Dedifferentiated amniotic fluid mesenchymal stem cell (primary cell): ENCODE results near the gene KCNA1.

ENCODE experiments used
- DNase-seq: peaks from one replicate; pipeline ENCODE4 v3.0.0-alpha.2; 2016; ENCODE audit errors: extremely low spot score

The KCNA1 gene

DNA sequence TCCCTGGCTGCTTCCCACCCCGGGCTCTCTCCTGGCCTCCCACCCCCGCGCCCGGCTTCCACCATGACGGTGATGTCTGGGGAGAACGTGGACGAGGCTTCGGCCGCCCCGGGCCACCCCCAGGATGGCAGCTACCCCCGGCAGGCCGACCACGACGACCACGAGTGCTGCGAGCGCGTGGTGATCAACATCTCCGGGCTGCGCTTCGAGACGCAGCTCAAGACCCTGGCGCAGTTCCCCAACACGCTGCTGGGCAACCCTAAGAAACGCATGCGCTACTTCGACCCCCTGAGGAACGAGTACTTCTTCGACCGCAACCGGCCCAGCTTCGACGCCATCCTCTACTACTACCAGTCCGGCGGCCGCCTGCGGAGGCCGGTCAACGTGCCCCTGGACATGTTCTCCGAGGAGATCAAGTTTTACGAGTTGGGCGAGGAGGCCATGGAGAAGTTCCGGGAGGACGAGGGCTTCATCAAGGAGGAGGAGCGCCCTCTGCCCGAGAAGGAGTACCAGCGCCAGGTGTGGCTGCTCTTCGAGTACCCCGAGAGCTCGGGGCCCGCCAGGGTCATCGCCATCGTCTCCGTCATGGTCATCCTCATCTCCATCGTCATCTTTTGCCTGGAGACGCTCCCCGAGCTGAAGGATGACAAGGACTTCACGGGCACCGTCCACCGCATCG lies 1.8 kb downstream of the KCNA1 start:
- DNase-seq, result no peak

DNA sequence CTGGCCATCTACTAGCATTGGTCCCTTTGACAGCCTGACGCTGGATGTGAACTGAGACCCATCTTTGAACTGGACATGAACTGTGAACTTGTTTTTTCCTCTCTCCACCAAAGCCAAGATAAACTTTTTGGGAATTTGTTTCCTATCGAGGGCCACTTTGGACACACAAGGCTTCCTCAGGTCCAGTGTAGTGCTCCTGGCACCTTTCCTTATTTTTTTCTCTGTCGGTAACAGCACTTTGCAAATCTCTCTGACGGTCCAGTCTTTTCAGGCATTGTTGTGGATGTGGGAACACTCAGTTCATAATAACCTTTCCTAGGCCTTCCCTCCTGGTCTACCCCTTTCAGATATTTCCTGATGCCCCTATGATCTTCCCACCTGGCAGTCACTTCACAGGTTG lies 5.0 kb downstream of the KCNA1 start:
- no peak for DNase-seq

DNA sequence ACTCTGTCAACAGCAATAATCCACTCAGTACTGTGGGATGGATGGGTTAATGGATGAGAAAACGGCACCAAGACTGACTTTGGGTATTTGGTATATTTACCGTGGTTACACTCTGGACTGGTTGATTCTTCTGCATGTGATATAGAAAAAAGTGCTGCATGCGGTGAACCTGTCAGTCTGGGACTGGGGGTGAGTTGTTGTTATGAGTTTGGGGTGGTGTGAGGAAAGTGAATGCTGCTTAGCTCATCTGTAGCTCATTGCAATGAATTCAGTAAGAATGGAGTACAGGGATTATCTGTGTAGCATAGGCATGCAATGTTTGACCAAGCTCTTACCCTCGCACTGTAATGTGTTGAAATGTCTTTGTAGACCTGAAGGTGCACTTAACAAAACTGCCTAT lies 6.0 kb downstream of the KCNA1 start:
- DNase-seq, result no peak

DNA sequence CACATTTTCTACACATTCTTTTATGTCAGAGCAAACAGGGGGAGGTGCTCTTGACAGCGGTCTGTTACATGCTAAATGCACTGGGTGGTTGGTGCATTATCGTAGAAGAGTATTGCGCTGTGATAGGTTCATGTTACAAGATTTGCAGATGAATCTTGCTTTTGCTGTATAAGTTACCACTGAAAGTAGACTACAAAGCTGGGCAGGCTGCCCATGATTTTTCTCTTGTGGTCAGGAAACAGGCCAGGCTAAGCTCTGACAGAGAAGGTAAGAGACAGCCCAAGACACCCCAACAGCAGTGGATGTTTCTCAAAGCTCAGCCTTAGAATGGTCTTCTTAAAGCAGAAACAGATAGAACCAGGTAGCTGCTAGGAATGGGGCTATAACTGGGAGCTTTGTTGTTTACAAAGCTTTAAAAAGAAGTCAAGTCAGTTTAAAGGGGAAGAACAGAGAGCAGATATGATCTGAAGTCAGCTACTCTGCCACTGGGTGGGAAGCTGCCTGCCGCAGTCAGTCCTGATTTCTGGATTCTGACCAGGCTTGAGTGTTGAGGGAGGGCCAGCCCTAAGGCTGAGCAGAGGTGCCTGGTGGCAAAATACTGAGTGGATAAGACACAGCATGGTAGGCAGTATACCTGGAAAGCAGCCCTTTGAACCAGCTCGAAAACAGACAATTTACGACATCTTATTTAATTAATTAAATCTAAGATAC lies 9.4 kb downstream of the KCNA1 start:
- DNase-seq, result no peak

DNA sequence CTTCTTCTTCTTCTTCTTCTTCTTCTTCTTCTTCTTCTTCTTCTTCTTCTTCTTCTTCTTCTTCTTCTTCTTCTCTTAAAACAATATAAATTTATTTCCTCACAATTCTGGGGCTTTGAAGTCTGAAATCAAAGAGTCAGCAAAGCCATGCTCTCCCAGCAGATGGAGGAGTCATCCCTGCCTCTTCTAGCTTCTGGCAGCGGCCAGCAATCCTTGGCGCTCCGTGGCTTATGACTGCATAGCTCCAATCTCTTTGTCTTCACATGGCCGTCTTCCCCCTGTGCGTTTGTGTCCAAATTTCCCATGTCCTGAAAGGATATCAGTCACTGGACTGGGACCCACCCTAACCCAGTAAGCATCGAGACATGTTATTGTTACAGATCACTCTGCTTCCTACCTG lies 22.9 kb downstream of the KCNA1 start:
- no peak for DNase-seq

DNA sequence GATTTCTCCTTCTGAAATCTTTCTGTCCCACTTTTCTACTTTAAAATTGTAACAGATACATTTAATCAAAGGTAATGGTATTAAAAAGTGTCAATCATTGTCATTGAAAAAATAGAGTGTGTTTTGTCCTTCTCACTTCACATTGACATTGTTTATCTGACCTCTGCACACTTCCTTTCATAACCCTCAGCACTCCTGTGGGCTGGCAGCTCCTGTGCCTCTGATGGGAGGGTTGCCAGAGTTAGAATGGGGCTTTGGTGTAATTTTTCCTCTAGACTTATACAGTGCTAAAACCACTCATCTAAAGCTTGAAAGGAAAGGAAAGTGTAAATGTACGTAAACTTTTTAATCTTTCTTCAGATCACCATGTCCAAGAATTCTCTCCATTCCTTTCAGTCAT lies 23.7 kb downstream of the KCNA1 start:
- no peak for DNase-seq

DNA sequence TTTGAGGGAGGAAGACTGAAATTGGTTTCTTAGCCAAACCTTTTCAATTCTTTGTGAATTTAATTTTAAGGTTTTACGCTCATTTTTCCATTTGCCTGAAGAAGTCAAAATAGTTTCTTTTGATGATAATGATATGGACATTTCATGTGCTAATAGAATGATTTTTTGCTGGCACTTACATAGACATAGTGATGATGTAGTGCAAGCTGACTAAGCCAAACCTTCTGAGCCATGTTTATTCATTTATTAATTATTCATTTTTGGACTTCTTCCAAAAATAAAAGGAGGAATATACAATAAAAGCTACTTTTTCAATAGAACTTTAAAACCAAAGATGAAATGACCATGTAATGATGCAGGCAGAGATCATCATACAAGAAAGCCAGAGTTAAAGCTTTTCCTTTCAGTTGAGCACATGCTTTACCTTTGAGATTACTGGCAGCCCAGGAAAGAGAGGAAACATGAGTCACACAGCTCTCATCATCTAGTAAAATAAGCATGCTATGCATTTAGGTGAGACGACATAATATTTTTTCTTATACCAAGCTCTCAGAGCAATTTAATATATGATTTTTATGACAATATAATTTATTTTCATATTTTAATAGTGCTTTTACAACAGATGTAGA lies 24.8 kb downstream of the KCNA1 start:
- no peak for DNase-seq

DNA sequence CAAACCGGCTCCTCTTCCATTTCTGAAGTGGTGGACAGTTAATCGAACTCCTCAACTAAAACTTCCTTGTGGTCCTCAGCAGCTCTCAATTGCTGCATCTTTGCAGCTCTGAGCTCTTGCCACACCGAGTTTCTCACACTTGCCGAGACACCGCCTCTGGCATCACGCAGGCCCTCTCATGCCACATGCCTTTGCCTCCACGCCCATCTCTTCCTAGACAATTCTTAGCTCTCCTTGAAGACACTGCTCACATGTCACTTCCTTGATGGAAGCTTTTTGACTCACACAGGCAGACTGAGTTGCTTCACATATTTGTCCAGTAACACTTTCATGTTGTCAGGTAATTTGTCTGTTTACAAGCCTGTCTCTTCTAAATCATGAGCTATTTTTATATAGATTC lies 29.2 kb downstream of the KCNA1 start:
- no peak for DNase-seq

DNA sequence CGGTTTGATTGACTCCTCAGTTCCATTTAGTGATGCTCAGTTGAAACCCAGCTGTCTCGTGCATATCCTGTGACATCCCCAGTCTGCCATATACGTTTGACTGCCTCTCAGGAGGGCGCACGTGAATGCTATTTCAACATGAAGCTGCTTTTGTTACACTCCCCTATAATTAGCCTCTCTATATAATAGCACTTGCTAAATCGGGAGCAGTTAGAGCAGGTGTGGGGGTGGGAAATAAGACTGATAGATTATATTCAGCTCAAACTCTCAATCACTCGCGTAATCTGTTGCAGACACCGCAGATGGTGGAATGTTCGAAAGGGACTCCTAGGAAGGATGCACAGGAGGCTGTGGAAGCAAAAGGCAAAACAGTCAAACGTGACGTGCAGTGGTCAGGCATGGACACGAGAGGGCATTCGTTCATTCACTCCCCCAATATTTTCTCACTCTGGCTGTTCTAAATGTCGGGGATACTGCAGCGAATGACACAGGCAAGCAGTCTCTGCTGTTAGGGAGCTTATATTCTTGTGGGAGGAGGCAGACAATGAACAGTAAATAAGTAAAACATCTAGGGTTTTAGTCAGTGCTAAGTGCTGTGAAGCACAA lies 29.8 kb downstream of the KCNA1 start:
- DNase-seq, result no peak

DNA sequence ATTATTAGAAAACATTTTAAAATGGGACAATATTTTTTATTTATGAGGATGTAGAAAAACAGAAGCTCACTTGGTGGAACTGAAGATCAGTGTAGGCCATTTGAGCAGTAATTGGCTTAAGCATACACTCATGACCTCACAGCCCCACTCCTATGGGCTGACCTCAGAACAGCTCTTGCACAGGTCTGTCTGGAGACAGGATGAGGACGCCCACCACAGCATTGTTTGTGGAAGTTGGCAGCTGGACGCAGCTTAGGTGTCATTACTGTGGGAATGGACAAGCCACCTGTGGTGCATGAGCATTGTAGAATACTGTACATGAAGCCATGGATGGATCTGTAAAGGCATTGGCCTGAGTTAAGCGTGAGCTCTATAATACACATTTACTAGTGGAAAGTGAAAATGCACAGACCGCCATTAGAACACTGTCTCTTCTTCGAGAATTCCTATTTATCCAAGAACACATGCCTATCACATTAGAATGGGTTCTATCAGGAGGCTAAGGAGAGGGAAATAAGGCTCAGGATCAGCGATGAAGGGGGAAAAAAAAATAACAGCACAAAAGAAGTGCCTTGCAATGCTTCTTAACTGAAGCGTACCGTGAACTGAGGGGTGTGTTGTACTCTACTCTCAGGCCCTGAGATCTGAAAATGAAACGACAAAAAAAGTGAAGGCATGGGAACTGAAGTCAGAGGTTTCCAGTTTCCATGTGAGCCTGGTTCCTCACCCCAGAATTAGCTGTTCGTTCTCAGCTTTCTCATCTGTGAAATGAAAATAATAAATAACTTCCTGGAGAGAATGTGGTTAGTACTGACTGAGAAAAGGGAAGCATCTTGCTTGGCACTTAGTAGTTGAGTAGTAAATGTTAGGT lies 33.6 kb downstream of the KCNA1 start:
- no peak for DNase-seq

DNA sequence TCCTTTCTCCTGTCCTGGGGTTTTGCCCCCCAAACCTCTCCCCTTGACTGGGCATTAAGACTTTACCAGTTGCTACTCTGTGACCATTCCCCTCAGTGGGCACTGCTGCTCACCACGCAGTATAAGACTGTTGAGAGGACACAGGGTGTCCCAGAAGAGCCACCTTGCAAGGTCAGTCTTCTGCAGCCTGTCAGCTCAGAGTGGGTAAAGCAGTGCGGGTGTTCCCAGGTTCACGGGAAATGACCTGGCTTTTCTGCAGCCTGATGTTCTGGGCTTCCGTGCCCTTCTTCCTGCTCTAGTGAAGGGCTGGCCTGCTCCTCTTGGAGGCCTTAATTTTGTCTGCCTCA lies 34.2 kb downstream of the KCNA1 start:
- no peak for DNase-seq

DNA sequence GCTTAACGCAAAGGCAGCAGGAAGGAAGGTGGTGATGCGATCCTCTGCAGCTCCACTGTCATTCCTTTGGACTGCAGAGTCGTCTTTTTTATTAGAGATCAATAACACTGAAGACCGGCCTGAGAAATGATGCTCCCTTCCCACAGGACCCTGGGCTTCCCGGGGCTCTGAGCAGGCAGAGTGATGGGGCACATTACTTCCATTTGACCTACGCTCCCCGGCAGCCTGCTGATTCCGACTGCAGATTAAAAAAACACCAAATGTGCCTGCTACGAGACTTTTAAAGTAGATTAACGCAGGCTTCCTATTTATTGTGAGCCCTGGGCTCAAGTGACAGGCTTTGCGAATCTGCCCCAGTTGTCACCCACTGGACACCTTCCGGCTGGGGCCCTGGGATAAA lies 37.5 kb downstream of the KCNA1 start:
- no peak for DNase-seq

DNA sequence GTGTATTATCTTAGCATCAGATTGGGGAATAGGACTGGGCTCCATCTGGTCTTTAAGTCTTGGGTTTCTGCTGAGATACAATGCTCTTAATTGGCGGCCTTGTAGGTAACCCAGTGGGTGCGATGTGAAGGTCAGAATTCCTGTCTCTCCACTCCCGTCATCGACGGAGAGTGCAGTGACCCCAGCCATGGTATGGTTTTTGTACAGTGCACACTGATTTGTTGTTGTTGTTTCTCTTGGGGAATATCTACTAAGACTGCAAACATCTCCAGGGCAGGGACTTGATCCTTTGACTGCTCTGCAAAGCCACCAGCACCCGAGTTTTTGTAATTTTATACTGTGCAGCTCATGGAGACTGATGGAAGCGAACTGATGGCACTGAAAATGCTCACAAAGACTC lies 41.4 kb downstream of the KCNA1 start:
- DNase-seq, result no peak

DNA sequence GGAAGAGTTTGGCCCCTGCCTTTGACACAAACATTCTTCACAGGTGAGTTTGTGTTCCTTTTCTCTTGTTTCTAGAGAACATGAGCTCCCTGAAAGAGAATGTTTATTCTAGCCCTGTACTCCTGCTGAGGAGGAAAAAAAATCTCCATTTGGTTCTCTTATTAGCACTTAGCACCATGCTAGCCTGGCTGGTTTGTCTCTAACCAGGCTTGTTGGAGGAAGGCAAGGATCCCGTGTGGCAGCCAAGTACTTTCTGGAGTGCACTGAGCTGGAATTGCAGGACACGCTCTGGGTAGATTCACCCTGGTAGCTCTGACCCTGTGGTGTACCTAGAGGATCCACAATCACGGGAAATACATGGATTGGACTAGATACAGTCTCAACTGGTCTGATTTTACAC lies 41.9 kb downstream of the KCNA1 start:
- no peak for DNase-seq

DNA sequence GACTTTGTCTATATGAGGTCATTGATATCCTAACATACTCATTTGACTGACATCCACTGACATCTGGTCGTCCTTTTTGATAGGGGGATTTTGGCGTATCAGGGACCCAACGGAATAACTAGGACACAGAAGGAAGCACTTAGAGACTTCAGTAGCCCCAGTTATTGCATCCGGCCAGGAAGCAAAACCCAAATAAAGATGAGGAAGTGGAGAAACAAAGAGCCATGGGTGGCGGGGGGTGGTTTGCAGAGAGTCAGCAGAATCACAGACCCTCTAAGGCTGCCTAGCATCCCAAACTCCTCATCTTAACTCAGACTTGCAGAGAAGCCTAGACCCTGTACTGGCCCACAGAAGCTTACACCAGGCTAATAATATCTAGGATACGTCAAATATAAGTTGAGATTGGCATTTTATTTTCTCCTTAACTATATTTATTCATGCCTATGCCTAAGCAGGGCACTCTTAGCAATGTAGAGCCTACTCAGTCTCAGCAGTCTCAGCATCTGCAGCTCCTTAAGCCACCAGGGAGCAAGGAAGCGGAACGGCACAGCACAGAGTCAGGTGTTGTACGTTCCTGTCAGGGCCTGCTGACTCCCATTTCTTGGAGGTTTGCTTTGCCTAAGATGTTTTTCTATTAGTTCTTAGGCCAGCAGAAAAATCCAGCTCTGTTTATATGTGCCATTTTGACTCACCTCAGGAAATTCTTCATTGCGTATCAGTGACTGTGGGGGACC lies 45.1 kb downstream of the KCNA1 start:
- DNase-seq, result no peak

DNA sequence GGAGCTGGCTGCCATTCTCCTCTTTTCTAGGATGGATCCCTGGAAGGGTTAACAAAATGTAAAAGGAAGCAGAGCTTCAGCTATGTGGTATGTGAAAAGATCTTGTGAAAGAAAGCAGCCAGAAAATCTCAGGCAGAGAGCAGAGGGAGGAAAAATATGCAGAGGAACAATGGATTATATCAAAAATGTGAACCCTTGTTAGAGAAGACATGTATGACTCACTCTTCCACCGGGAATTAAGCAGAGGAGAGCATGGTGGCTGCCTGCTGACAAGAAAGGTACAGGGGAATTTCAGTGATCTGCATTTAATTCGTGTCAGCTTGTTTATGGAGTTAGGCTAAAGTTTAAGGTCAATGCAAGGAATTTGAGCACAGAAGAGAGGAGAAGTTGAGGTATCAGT lies 46.3 kb downstream of the KCNA1 start:
- peak; percentile 49 for DNase-seq

DNA sequence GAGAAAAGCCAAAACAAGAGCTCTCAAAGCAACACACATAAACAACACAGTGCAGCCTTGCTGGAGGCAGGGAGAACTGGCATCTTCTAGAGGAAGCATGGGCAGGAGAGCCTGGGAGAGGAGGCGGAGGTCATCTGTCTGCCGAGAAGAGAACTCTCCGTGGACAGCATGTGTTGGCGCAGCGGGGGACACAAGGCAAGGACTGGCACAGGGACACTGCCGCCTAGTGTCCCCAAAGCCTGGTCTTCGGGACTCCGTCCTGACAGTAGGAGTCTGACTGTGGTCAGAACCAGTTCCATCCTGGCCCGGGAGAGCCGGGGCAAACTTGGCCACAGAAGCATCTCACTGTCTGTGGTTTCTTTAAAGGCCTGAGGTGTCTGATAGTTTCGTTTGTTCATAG lies 47.3 kb downstream of the KCNA1 start:
- DNase-seq, result no peak

DNA sequence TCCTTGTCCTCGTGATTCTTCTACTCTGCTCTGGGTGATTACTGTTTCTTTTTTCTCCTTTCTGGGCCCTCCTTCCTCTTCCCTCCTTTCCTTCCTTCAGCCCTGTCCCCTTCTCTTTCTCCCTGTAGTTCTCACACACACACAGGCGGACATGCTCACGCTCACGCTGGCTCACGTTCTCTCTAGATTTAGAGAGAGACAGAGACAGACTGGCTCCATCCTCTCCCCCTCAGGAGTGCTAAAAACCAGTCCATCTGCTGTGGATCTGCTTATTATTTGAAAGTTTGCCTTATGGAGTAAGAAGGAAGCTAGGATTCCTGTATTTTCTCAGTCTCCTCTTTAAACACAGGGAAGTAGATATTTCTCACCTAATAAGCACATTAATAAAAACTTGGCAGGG lies 48.1 kb downstream of the KCNA1 start:
- no peak for DNase-seq

DNA sequence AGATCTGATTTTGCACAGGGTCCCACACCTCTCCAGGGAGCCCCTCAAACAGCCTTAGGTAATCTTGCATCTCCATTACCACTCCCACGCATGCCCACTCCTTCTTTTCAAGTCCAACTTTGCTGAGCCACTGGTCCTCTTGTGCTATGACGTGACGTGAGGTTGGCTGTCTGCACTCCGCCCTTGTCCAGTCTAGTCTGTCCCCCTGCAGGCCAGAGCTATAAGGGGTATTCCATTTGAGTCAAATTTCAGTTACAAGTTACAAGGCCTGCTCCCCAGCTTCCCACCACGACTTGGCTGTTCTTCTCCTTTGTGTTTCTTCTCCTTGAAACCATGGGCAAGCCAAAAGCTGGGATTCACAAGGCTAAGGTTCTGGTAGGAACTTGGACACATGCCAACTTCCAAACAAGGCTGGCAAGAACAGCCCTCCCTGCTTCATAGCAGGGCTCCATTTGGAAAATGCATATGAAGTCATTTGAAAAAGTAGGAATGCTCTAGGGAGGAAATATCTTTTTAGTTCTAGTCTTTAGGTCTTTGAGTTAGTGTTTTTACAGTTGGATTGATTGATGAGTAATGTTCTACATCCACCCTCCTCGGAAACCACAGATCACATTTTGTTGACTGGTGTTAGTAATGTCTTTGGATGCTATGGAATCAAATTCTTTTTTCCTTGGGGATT lies 49.1 kb downstream of the KCNA1 start:
- DNase-seq, result peak; percentile 17

DNA sequence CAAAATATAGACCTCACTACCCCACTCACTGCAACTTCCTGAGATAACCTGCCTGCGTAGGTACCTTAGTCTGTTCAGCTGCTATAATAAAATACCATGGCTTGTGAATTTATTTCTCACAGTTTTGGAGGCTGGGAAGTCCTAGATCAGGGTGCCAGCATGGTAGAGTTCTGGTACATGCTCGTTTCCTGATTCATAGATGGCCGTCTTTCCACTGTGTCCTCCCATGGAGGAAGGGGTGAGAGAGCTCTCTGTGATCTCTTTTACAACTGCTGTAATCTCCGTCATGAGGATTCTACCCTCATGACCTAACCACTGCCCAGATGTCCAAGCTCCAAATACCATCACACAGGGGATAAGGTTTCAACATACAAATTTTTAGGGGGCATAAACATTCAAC lies 49.7 kb downstream of the KCNA1 start:
- DNase-seq, result no peak

DNA sequence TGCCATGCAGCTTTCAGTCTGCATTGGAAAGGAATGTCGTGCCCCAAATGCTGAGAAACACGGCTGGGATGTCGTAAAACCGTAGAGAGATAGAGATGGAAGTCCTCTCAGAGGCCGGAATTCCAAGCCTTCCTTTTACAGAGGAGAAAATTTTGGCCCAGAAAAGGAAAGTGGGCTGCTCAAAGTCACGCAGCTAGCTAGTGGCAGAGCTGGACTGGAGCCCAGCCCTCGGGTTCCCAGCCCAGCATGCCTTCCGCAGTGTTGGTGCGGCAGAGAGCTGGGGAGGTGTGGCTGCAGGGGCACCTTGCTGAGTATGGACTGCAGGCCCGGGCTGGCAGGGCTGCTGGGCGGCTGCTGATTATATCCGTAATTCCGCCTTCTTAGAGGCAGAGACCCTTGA lies 50.3 kb downstream of the KCNA1 start:
- DNase-seq, result no peak
